Prostate gland (tissue), 1 donor: Measurements from ENCODE around the gene COL4A6.

Experiments
- POLR2A ChIP-seq: fragments of 450-650 bp; IDR thresholded peaks from one replicate; pipeline ENCODE4 v1.6.1; 2016; ENCODE audit warnings: antibody characterized with exemption, mild to moderate bottlenecking
- POLR2AphosphoS5 ChIP-seq: sonication (generic); formaldehyde crosslinking; IDR thresholded peaks from one replicate; pipeline ENCODE4 v1.6.1; 2017; ENCODE audit warnings: antibody characterized with exemption

- TF ChIP-seq POLR2AphosphoS5 (no peak), POLR2A (no peak)
Measured at GRCh38 chrX:108484251-108484650, 46.0 kb upstream of the COL4A6 start.
